Measurements from ENCODE around the gene ULK4. TPM values are rescaled to one million over a fixed set of nuclear protein-coding genes. Genes with fewer than 3 reads are reported as not detected.

ULK4 gene
- total RNA-seq, 1 experiment from 2014 or later: 13.5 TPM

DNA sequence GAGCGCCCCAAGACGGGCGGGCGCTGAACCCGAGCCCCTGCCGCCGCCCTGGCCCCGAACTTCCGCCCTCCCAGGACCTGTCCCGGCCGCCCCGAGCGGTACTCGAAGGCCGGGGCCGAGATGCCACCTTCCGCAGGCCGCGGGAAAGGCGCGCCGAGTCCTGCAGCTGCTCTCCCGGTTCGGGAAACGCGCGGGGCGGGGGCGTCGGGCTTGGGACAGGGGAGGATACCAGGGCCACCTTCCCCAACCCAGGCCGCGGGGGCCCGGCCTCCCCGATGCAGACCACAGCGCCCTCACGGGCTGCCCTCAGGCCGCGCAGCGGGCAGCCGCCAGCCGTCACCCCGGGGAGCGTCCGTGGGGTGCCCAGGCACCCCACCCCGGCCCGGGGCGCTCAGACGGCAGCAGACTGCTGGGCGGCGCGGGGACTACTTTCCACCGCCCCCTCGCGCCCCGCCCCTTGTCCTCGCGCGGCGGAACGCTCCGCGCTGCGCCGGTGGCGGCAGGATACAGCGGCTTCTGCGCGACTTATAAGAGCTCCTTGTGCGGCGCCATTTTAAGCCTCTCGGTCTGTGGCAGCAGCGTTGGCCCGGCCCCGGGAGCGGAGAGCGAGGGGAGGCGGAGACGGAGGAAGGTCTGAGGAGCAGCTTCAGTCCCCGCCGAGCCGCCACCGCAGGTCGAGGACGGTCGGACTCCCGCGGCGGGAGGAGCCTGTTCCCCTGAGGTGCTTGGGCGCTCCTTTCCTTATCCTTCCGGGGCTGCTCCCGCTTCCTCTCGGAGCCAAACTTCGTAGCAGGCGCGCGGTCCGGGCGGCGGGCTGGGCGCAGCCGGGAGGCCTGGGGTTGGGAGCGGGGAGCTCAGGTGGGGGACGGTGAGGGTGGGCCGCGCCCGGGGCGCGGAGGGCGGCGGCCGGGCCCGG is 762.7 kb downstream of the ULK4 start, which contains the start of gene CTNNB1:
Gene CTNNB1 (plus strand): TSS at position 556 of the 916 bp plus-strand sequence. CDS start 24,564 bp downstream, outside the sequence.
- peak; percentile 87 for DNase-seq (ENCODE audit: low read depth)

DNA sequence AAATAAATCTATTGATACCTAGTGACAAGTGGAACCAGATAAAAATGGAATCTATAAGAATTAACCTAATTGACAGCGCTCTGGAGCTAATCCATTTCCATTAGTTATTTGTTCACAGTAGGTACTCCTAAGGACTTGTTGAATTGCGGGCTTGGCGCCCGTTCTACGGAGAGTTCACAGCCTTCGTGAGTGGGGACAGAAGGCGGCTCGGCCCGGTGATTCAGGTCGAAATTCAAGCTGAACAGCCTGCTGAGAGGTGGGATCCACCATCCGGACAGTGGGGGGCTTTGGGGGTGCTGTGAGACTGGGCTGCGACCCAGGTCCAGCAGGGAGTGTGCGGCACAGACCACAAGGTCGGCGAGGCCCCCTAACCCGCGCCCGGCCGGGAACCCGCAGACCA is 763.4 kb downstream of the ULK4 start:
- DNase-seq (ENCODE audit: low read depth): peak; percentile 14

DNA sequence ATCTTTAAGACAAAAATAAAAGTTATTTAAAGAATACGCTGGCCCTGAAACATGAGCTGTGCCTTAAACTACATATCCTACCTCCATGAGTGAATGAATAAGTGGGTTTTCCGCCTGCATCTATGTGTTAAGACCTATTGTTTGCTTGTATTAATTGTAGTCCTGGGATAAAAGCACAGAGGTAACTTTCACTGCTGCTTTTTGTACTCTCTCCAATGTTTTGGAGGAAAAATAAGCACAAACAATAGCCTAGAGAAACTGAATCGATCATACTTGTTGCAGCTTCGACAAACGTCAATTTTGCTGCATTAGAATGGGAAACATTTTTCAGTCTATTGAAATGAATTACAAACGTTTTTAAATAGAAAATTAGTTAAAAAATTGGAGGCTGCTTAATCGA is 763.9 kb downstream of the ULK4 start:
- DNase-seq (ENCODE audit: low read depth): no peak

Other genes starting within 250 kb of the ULK4 start
- gene TRAK1, start 129.3 kb upstream of the ULK4 start, total RNA-seq (2014; rRNA removed; shearing (Covaris generic)): 7.1 and 7.4 TPM in 2 replicates